AG09309 (cell line): ENCODE measurements around the gene ULBP3.

Experiments
- DNase-seq: peaks from one replicate; pipeline ENCODE4 v3.0.0-alpha.2; 2010; ENCODE audit warnings: low read depth
- H3K4me3 ChIP-seq: 2 replicates; pipeline ENCODE4 v1.5.1; 2011; ENCODE audit warnings: mild to moderate bottlenecking, low read depth, low read length, moderate library complexity; ENCODE audit not compliant: control insufficient read depth
- CTCF ChIP-seq: IDR thresholded peaks from 2 replicates; pipeline ENCODE4 v1.5.1; 2011; ENCODE audit warnings: mild to moderate bottlenecking, low read depth, low read length, inconsistent platforms; ENCODE audit not compliant: insufficient read depth, control insufficient read depth; ENCODE audit errors: missing control alignments

ULBP3 gene

GRCh38 chr6:150058231-150058792 lies 10.6 kb downstream of the ULBP3 start:
- H3K4me3 ChIP-seq = no peak overlapping the region
- DNase-seq = no peak

GRCh38 chr6:150057501-150057951 lies 11.4 kb downstream of the ULBP3 start:
- no peak for TF ChIP-seq CTCF
- no peak overlapping the region for H3K4me3 ChIP-seq
- no peak for DNase-seq

More at GRCh38 chr6:150058231-150058792, 10.6 kb downstream of the ULBP3 start:
- no peak for TF ChIP-seq CTCF

GRCh38 chr6:150056916-150057315 lies 12.0 kb downstream of the ULBP3 start:
- DNase-seq = no peak
- H3K4me3 ChIP-seq = no peak overlapping the region
- no peak for TF ChIP-seq CTCF

- TF ChIP-seq CTCF = no peak
- no peak for DNase-seq
- H3K4me3 ChIP-seq = no peak overlapping the region
These were observed 12.8 kb downstream of the ULBP3 start for GRCh38 chr6:150056156-150056555.

GRCh38 chr6:150055131-150055530 lies 13.8 kb downstream of the ULBP3 start:
- no peak for DNase-seq
- no peak overlapping the region for H3K4me3 ChIP-seq
- no peak for TF ChIP-seq CTCF

GRCh38 chr6:150053450-150053849 lies 15.5 kb downstream of the ULBP3 start:
- no peak for DNase-seq
- TF ChIP-seq CTCF = no peak
- no peak overlapping the region for H3K4me3 ChIP-seq

GRCh38 chr6:150050846-150051245 lies 18.1 kb downstream of the ULBP3 start:
- no peak for TF ChIP-seq CTCF

More at GRCh38 chr6:150050846-150051245, 18.1 kb downstream of the ULBP3 start:
- H3K4me3 ChIP-seq = no peak overlapping the region
- no peak for DNase-seq
